OCI-M2 (cell line): ENCODE measurements around the gene PRSS2.
"Not testable (repeated sequence)": the region's sequence is repeated elsewhere in the genome, so short reads cannot be mapped to it uniquely, and the experiment has no call there.

Source experiments
- DNase-seq: peaks from one replicate; lab custom pipeline; 2025; ENCODE audit not compliant: unreplicated experiment; lab: John Stamatoyannopoulos, UW

PRSS2 gene

DNA sequence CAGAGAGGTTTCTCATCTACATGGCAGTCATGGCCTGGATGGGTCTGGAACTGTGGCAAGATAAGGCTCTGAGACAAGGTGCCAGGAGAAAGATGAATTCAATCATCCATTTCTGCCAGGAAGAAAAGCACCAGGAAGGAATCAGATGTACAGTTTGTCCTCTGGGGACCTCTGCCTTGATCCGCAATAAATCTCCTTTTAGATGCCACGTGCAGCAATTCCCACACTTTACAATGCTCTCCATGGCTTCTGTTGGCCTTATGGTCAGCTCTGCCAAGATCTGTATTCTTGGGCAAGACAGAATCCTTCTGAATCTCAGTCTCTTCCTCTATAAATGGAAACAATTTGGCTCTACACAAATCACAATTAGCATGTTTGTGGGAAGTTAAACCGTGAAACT, 12.5 kb upstream of the PRSS2 start:
- DNase-seq: not testable (repeated sequence)

DNA sequence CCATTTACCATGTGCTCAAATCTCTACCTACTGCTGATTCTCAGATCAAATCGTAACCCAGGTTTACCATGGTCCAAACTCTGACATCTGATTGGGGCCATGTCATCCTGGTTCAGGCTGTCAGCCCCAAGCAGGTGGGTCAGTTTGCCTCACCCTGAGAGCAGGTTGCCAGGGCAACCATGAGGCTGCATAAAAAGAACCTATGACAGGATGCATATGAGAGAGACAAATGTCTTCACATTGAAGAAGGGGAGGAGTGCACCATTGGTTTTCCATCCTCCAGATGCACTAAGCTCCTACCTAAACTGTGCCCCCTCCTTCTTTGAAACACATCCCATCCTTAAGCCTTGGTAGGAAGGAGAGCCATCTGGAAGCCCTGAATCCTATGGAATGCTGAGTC, 11.3 kb upstream of the PRSS2 start:
- no peak for DNase-seq

DNA sequence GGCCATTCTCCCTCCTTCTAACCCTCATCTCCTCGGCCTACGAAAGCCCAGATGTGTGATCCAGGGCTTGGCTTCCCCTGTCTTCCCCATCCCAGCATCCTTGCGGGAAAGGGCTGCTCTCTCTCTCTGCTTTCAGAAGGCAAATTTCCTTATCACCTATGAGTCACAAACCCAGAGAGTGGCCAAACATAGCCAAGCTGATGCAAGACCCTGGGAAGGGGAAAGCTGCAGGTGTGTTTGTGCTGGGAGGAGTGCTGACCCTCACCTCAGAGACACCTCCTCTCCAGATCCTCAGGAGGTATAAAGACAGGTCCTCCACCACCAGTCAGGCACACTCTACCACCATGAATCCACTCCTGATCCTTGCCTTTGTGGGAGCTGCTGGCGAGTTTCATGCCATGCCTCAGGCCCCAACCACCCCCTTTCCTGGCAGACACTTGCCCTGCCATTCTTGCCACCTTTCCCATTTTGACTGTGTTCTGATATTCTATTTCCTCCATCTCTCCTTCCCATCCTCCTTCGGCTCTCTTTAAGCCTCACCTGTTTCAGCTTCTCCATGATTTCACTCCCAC, 10.6 kb upstream of the PRSS2 start:
- no peak for DNase-seq

DNA sequence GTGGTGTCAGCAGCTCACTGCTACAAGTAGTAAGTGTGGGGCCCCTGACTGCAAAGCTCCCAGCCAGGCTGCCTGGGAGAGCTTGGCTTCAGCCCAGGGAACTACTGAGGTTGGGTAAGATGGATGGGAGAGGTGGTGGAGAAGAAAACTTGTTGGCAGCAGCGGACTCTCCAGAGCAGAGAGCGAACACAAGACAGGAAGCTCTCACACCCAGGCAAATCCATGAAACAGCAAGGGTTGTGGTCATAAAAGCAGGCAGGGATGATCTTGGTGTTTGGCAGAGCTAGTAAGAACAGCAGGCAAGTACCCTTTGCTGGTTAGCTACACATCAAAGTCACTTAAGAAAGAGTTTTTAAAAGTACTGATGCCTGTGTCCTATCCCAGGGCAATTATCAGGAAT, 9.2 kb upstream of the PRSS2 start:
- DNase-seq: not testable (repeated sequence)

DNA sequence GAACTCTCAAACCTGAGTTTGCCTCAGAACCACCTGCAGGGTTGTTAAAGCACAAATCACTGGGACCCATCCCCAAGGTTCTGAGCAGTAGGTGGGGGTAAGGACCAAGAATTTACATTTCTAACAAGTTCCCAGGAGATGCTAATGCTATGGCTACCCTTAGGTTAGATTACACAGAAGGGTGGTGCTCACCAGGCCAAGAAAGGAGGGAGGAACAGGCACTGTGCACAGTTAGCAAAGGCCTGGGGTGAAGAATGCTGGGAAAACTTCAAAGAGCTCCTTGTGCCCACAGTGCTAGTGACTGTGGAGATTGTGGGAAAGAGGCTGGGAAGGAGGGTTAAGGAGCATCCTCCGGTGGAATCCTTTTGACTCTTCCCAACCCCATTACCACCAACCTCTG, 8.7 kb upstream of the PRSS2 start:
- DNase-seq: no peak

DNA sequence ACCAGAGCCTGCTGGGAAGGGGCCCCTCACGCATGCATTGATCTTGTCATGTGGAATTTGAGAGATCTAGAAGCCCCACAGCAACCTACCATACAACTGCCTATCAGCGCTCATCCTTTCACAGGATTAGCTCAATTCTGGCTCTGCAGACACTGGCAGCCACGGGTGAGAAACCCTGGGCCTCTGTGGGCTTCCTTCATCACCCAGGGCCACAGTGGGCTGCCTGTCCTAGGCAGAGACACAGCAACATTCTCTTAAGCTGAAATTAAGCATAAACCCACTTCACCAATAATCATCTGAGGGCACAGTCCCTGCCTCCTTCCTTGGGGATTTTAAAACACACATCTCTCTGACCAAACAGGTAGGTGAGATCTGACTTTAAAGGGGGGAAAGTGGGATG, 3.3 kb upstream of the PRSS2 start:
- DNase-seq: no peak

DNA sequence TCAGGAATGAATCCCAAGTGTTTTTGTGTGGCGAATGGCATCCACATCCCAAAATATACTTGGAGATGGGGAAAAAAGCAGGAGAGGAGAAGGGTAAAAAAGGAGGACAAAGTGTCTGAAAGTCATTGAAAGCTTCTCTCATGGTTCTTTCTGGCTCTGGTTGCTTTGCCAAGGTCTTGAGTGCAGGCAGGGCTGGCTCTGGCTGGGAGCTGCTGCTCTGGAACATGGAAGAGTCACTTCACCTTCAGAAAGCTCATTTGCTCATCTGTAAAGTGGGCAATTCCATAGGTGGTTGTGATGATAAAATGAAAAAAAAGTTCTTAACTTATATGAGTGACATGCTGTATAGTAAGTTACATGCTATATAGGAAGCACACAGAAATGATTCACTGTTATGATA, 2.9 kb upstream of the PRSS2 start:
- DNase-seq: no peak

DNA sequence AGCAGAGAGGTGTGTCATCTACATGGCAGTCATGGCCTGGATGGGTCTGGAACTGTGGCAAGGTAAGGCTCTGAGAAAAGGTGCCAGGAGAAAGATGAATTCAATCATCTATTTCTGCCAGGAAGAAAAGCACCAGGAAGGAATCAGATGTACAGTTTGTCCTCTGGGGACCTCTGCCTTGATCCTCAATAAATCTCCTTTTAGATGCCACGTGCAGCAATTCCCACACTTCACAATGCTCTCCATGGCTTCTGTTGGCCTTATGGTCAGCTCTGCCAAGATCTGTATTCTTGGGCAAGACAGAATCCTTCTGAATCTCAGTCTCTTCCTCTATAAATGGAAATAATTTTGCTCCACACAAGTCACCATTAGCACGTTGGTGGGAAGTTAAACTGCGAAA, 1.9 kb upstream of the PRSS2 start:
- DNase-seq: not testable (repeated sequence)

DNA sequence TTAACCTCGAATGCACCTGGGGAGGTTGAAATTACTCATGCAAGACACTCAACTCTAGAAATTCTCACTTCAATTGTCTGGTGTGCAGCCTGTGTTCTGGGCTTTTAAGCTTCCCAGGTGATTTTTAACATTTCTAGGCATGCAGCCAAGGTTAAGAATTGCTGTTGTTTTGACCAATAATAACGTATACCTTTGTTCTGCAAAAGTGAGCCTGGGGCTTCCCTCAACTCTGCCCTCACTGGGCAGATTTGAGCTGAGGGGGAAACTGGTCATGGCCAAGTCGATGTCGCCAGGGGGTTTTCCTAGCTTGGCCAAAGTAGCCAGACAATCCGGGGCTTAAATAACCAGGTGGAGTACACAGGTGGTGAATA, 568 bp downstream of the PRSS2 start:
- no peak for DNase-seq

DNA sequence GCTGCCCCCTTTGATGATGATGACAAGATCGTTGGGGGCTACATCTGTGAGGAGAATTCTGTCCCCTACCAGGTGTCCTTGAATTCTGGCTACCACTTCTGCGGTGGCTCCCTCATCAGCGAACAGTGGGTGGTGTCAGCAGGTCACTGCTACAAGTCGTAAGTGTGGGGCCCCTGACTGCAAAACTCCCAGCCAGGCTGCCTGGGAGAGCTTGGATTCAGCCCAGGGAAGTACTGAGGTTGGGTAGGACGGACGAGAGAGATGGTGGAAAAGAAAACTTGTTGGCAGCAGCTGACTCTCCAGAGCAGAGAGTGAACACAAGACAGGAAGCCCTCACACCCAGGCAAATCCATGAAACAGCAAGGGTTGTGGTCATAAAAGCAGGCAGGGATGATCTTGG, 1.3 kb downstream of the PRSS2 start:
- no peak for DNase-seq

DNA sequence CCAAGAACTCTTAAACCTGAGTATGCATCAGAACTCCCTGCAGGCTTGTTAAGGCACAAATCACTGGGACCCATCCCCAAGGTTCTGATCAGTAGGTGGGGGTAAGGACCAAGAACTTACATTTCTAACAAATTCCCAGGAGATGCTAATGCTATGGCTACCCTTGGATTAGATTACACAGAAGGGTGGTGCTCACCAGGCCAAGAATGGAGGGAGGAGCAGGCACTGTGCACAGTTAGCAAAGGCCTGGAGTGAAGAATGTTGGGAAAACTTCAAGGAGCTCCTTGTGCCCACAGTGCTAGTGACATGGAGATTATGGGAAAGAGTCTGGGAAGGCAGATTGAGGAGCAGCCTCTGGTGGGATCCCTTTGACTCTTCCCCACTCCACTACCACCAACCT, 1.9 kb downstream of the PRSS2 start:
- no peak for DNase-seq

DNA sequence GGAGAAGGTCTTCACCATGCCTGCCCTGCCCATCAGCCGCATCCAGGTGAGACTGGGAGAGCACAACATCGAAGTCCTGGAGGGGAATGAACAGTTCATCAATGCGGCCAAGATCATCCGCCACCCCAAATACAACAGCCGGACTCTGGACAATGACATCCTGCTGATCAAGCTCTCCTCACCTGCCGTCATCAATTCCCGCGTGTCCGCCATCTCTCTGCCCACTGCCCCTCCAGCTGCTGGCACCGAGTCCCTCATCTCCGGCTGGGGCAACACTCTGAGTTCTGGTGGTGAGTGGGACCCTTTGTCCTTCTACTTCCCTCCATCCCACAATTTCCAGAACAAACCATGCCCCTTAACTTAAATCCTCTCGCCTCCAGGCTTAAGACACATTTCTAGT, 2.5 kb downstream of the PRSS2 start:
- DNase-seq: no peak

DNA sequence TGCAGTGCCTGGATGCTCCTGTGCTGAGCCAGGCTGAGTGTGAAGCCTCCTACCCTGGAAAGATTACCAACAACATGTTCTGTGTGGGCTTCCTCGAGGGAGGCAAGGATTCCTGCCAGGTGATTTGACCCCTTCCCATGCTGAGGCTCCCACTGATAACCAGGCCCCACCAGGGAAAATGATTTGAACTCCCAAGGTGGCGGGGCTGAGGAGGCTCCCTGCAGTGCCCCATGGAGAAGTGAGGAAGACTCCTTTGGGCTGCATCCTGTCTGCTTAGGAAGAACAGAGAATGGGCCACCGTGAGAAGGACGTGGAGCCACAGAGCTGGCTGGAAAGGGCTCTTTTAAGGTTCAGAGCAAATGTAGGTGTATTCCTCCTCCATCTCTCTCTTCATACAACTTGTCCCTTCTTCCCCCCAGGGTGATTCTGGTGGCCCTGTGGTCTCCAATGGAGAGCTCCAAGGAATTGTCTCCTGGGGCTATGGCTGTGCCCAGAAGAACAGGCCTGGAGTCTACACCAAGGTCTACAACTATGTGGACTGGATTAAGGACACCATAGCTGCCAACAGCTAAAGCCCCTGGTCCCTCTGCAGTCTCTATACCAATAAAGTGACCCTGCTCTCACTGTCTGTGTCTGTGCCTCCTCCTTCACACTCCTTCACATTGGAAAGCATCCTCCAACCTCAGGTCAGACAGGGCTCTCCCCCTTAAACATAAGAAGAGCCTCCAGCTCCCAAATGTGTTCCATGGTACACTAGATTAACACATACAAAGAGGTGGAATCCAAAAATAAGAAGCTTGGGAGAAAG, 3.4 kb downstream of the PRSS2 start:
- no peak for DNase-seq

DNA sequence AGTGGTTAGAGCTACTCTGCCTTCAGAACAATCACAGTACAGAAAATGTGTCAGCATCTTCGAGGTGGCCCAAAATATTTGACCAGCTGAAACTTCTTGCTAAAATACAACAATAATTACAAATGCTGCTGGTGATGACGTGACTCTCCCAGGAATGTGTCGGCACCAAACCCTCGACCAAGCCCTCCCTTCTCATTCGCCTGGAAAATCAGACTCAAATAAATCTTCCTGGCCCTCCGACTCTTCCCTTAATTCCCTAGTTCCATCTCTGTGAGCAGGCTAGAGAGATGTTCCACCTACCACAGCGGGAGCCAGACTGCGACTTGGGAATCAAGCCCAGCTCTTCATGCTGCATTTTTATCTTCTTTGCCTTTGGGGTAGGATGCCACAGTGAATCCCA, 4.1 kb downstream of the PRSS2 start:
- no peak for DNase-seq

DNA sequence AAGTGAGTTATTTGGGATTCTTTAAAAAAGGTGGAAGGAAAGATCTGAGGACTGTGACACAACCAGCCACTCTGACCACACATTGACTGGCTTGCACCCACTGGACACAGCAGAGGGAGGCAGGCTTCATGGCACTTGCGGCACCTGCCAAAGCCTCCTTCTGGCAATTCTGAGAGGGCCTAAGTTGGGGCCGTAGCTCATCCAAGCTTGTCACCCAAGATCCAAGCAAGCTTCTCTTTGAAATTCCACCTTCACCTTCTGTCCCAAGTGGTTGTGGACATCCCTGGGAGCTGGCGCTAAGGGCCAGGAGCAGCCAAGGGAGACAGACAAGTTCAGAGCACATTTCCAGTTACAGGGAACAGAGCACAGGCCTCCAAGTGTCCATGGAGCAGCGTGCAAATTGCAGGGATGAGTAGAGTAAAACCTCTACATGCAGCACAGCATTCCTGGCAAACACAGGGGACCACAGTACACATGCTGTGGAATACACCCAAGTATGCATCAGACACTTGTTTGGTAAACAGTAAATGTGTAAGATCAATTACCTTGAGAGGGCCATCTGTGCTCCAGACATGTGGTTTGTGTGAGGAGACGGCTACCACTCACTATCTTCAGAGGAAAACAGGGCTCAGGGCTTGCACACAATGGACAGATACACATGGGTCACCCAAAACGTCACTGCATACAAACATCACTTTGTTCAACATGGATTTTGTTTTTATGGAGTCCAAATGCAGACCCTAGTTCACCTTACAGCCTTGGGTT, 4.8 kb downstream of the PRSS2 start:
- not testable (repeated sequence) for DNase-seq

DNA sequence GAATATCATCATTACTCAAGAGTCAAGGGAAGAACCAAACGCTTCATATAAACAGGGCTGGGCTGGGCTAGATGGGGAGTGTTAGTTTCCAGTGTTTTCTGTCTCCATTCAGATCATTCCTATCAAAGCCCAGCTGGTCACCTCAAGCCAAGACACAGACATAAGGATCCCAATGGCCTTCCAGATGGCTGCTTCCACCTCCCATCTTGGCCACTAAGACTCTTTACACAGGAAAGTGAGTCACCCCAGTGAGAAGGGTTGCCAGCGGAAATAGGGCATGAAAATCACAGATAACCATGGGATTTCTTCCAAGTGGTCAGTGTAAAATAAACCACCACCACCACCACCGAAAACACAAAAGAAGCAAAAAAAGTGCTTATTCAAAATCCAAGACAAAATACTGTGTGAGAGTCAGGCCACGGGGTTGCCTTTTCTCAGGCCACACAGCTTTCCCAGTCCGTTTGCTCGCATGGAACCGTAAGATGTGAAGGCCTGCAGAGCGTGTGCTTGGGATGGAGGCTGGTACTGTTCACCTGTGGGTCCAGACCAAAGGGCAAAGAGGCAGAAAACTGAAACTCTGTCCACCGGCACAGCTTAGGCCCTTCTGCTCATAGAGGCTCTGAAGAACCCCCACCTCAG, 5.6 kb downstream of the PRSS2 start:
- DNase-seq: no peak

DNA sequence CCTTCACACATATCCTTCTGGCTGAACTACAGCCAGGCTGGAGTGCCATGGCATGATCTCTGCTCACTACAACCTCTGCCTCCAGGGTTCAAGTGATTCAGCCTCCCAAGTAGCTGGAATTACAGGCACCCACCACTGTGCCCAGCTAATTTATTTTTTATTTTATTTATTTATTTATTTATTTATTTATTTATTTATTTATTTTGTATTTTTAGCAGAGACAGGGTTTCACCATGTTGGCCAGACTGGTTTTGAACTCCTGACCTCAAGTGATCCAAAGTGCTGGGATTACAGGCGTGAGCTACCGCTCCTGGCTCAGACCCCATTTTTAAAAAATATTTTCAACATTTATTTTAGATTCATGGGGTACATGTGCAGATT, 6.1 kb downstream of the PRSS2 start:
- DNase-seq: not testable (repeated sequence)

DNA sequence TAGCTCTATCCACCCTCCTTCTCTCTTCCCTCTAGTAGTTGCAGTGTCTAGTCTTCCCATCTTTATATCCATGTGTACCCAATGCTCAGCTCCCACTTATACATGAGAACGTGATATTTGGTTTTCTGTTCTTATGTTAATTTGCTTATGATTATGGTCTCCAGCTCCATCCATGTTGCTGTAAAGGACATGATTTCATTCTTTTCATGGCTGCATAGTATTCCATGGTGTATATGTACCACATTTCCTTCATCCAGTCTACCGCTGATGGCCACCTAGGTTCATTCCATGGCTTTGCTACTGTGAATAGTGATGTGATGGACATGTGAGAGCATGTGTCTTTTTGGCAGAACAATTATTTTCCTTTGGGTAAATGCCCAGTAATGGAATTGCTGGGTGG, 6.5 kb downstream of the PRSS2 start:
- no peak for DNase-seq

DNA sequence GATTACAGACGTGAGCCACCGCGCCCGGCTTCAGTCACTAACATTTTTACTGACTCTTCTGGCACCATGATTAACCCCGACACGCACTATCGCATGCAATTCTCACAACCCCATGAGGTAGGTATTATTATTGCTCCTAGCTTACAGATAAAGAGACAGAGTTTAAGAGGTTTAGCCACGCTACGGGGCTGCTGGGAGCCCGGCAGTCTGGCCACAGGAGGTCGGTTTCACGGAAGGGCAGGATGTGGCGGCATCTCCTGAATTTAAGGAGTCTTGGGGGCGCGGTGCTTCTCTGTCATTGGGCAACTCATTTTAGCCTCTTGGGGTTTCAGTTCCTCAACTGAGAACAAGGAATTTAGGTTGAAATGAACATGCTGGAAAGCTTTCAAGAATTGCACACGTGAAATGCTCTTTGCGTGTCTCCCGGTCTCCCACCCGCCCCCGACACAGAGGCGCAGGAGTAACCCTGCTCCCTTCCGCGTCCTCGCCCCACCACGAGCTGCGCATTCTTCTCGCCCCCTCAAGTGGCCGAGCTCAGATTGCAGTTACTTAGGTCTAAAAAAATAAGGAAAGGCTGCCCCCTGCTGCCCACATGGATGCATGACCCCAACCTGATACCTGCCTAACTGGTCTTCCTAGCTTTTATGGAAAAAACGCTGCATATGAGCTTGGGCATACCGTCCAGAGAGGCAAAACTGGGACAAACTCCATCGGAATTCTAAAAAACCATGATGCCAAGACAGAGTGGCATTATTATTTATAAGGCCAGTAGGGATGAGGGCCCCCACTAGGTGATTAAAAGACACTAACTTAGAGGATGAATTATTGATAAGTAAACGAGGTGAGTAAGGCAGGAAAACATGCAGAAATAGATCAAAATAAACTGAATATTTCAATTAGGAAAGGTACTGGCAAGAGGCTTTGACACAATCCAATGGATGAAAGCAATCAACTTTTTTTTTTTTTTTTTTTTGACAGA, 12.4 kb downstream of the PRSS2 start:
- DNase-seq: peak; percentile 34

DNA sequence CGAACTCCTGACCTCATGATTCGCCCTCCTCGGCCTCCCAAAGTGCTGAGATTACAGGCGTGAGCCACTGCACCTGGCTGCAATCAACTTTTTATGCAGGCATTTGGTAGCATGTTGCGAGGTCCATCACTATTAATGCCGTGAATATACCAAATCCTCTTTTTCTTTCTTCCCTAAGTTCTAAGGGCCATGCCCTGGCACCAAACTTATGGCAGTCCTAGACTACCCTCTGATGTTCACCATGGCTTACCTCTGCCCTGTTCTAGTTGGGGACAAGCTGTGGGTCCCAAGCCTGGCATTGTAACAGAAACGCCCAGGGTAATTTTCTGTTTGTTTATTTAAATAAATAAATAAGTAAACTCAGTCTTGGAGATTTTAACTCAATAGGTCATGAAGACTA, 13.3 kb downstream of the PRSS2 start:
- DNase-seq: no peak

DNA sequence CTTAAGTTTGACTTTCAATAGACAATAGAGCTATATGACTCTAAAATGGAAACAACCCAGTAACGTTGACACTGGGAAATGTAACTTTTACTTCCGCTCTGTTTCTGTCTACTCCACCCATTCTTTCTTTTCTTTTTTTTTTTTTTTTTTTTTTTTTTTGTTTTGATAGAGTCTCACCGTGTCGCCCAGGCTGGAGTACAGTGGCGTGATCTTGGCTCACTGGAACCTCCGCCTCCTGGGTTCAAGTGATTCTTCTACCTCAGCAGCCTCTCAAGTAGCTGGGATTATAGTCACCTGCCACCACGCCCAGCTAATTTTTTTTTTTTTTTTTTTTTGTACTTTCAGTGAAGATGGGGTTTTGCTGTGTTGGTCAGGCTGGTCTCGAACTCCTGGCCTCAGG, 13.9 kb downstream of the PRSS2 start:
- no peak for DNase-seq
